Mesenteric fat pad (tissue), 1 donor: ENCODE data around the gene ARHGAP6. TPM values are rescaled to one million over a fixed set of nuclear protein-coding genes. Genes with fewer than 3 reads are reported as not detected.
"Not testable (repeated sequence)": the region's sequence is repeated elsewhere in the genome, so short reads cannot be mapped to it uniquely, and the experiment has no call there.

Source experiments
- DNase-seq: peaks from one replicate; pipeline ENCODE4 v3.0.0-alpha.2; 2020; ENCODE audit warnings: low spot score
- total RNA-seq: library from RNA; stranded (reverse); fragmentation: NEBNext Ultra II Directional; extraction: Animal tissue kit (Norgen Biotek cat#: 25700); gene quantifications from one replicate; pipeline ENCODE4 v1.2.1, GENCODE V29; 2021
- donor health status: DM: yes; HTN: yes; CAD: no.

Gene ARHGAP6
- total RNA-seq, 1 donor from 2014 or later, result 9.5 TPM

- DNase-seq, result not testable (repeated sequence)
Observed at GRCh38 chrX:11361666-11362065, 304.1 kb downstream of the ARHGAP6 start.

GRCh38 chrX:11355944-11356343, 309.8 kb downstream of the ARHGAP6 start:
- not testable (repeated sequence) for DNase-seq

GRCh38 chrX:11355259-11355909, 310.3 kb downstream of the ARHGAP6 start:
- DNase-seq, result no peak

GRCh38 chrX:11352296-11352741, 313.4 kb downstream of the ARHGAP6 start:
- DNase-seq, result no peak

- DNase-seq, result no peak
Observed at GRCh38 chrX:11351375-11352295, 314.1 kb downstream of the ARHGAP6 start.

GRCh38 chrX:11349661-11350337, 315.9 kb downstream of the ARHGAP6 start:
- no peak for DNase-seq

GRCh38 chrX:11349020-11349419, 316.7 kb downstream of the ARHGAP6 start:
- no peak for DNase-seq

GRCh38 chrX:11347300-11347699, 318.4 kb downstream of the ARHGAP6 start:
- DNase-seq, result no peak

- no peak for DNase-seq
Observed at GRCh38 chrX:11346121-11346682, 319.5 kb downstream of the ARHGAP6 start.

GRCh38 chrX:11342673-11343072, 323.0 kb downstream of the ARHGAP6 start:
- no peak for DNase-seq

GRCh38 chrX:11341274-11342201, 324.2 kb downstream of the ARHGAP6 start:
- no peak for DNase-seq

- DNase-seq, result no peak
Observed at GRCh38 chrX:11337292-11338009, 328.3 kb downstream of the ARHGAP6 start.

GRCh38 chrX:11336201-11336600, 329.5 kb downstream of the ARHGAP6 start:
- DNase-seq, result no peak

GRCh38 chrX:11334165-11334564, 331.6 kb downstream of the ARHGAP6 start:
- DNase-seq, result no peak

GRCh38 chrX:11331788-11332187, 333.9 kb downstream of the ARHGAP6 start:
- no peak for DNase-seq

- no peak for DNase-seq
Observed at GRCh38 chrX:11329021-11329420, 336.7 kb downstream of the ARHGAP6 start.

- no peak for DNase-seq
Observed at GRCh38 chrX:11328134-11328533, 337.6 kb downstream of the ARHGAP6 start.

GRCh38 chrX:11321986-11322385, 343.7 kb downstream of the ARHGAP6 start:
- no peak for DNase-seq

GRCh38 chrX:11319806-11320520, 345.8 kb downstream of the ARHGAP6 start:
- DNase-seq, result no peak
